Immature natural killer cell (primary cell): ENCODE data around the gene BEST1. TPM values are rescaled to one million over a fixed set of nuclear protein-coding genes. Genes with fewer than 3 reads are reported as not detected.
"Not testable (repeated sequence)": the region's sequence is repeated elsewhere in the genome, so short reads cannot be mapped to it uniquely, and the experiment has no call there.

Experiments
- DNase-seq, 3 donors: peaks; one replicate each; pipeline ENCODE4 v3.0.0; 2022; ENCODE audit warnings: mixed read lengths in 1 of 3
- H3K27ac Mint-ChIP-seq, 6 donors: one replicate each; pipeline ENCODE4 v1.8.0; 2020; ENCODE audit warnings: mixed read lengths in 6 of 6, mild to moderate bottlenecking in 5 of 6, inconsistent platforms in 4 of 6, moderate library complexity in 3 of 6
- H3K27me3 Mint-ChIP-seq, 3 donors: one replicate each; pipeline ENCODE4 v1.8.0; 2020 to 2021; ENCODE audit warnings: low read depth in 3 of 3, mild to moderate bottlenecking in 3 of 3, mixed read lengths in 3 of 3, moderate library complexity in 3 of 3, inconsistent platforms in 1 of 3
- H3K36me3 Mint-ChIP-seq, 3 donors: one replicate each; pipeline ENCODE4 v1.8.0; 2020; ENCODE audit warnings: mixed read lengths in 3 of 3, inconsistent platforms in 2 of 3, mild to moderate bottlenecking in 2 of 3
- H3K4me1 Mint-ChIP-seq, 2 donors: one replicate each; pipeline ENCODE4 v1.8.0; 2020; ENCODE audit warnings: inconsistent platforms in 2 of 2, mild to moderate bottlenecking in 2 of 2, mixed read lengths in 2 of 2, moderate library complexity in 1 of 2
- H3K4me3 Mint-ChIP-seq, 5 donors: one replicate each; pipeline ENCODE4 v1.8.0; 2020; ENCODE audit warnings: mild to moderate bottlenecking in 5 of 5, mixed read lengths in 5 of 5, inconsistent platforms in 3 of 5, moderate library complexity in 3 of 5
- H3K9me3 Mint-ChIP-seq, 6 donors: one replicate each; pipeline ENCODE4 v1.8.0; 2020; ENCODE audit warnings: mild to moderate bottlenecking in 6 of 6, mixed read lengths in 6 of 6, inconsistent platforms in 4 of 6, moderate library complexity in 3 of 6
- polyA plus RNA-seq, 3 donors: library from polyadenylated mRNA; unstranded; fragments of 300-500 nt; fragmentation: Illumina TruSeq; gene quantifications; one replicate each; pipeline ENCODE4 v1.2.3, GENCODE V29; 2021

BEST1 gene
- polyA plus RNA-seq, 3 donors from 2014 or later = 0.64 to 1.1 (median 1.0) TPM

DNA sequence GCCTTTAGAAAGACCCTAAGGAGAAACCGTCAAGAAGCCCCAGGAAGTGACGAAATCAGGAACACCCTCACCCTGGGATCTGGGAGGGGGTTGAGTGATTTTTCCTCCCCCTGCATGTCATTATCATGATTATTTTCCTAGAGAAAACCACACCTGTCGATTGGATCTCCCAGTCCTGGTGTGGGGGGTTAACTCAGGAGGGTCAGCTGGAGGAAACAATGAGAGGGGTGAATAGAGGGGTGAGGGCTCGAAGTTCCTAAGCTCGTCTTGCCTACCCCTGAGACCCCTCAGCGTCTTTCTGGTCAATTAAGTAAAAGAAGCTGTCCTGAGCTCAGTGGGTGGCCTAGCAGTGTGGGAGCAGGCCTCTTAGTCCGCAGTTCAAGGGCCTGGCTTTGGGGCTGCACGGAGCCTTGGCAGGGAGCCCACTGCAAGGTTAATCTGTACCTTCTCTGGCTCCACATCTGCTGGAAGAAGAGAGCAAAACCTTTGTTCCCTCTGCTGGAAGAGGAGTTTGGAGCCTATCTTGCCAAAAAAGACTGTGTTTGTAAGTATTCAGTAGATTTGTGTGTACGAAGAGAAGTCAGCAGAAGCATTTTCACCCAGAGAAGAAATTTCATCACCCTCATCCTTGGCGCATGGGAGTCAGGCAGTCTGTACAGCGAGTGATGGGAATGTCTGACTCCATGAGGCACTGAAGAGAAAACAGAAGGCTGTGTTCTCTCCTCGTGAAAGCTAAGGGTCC is 51.5 kb downstream of the BEST1 start:
- Mint-ChIP-seq H3K27me3 (peaks cover 0 to 2% (median 2%) of the 10 kb centered on the region in 3 donors), H3K36me3 (peaks cover 7 to 14% (median 13%) of the 10 kb centered on the region in 3 donors), H3K9me3 (peaks cover 0 to 9% (median 7%) of the 10 kb centered on the region in 6 donors), H3K4me3 (no peak overlapping the region), H3K27ac (no peak overlapping the region), H3K4me1 (no peaks in the 10 kb centered on the region)
- no peak for DNase-seq

DNA sequence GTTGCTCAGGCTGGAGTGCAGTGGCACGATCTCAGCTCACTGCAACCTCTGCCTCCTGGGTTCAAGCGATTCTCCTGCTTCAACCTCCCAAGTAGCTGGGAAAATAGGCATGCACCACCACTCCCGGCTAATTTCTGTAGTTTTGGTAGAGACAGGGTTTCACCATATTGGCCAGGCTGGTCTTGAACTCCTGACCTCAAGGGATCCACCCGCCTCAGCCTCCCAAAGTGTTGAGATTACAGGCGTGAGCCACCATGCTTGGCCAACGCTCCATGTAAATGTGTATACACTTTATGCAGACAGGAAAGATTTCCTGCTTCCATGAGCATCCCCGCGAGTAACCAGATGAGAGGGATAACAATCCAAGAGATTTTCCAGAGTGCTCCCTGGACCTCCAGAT is 52.1 kb downstream of the BEST1 start:
- peak overlapping the region in 2 of 6 donors; percentile 1 to 14 for H3K27ac Mint-ChIP-seq
- not testable (repeated sequence) for H3K27me3 Mint-ChIP-seq, H3K4me3 Mint-ChIP-seq, DNase-seq, H3K4me1 Mint-ChIP-seq, H3K9me3 Mint-ChIP-seq
- peaks cover 7 to 14% (median 13%) of the 10 kb centered on the region in 3 donors for H3K36me3 Mint-ChIP-seq

DNA sequence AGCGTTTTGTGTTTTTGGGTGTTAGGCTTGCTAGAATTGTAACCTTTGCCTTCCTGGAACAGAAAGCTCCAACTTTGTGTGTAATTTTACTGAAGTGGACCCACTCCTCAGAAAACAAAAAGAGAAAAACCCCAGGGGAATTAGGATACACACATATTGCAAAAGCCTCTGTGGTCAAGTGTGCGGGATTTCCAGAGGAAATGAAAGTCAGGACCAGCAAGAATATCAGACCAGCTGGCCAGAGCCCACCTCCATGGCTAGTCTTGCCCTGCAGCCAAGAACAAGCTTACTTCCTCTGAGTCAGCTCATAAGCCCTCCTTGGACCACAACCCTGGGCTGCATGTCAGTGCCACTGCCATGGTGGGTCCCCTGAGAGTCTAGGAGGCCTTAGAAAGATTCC is 54.3 kb downstream of the BEST1 start:
- peaks cover 0 to 3% (median 2%) of the 10 kb centered on the region in 6 donors for H3K9me3 Mint-ChIP-seq
- no peaks in the 10 kb centered on the region for H3K4me1 Mint-ChIP-seq
- DNase-seq = no peak
- H3K27me3 Mint-ChIP-seq = peaks cover 0 to 5% (median 3%) of the 10 kb centered on the region in 3 donors
- no peak overlapping the region for H3K27ac Mint-ChIP-seq
- peaks cover under 1 to 2% (median 2%) of the 10 kb centered on the region in 3 donors for H3K36me3 Mint-ChIP-seq
- no peak overlapping the region for H3K4me3 Mint-ChIP-seq

DNA sequence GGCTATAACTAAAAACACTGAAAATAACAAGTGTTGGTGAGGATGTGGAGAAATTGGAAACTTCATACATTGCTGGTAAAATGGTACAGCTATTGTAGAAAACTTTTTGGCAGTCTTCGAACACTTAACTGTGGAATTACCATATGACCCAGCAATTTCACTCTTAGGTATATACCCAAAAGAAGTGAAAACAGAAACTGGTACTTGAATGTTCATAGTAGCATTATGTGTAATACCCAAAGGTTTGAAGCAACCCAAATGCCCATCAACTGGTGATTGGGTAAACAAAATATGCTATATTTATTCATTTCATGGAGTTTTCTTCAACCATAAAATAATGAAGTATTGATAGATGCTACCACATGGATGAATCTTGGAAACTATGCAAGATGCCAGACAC is 58.0 kb downstream of the BEST1 start:
- Mint-ChIP-seq H3K27ac (no peak overlapping the region), H3K27me3 (peaks cover 0 to 6% (median 3%) of the 10 kb centered on the region in 3 donors), H3K4me3 (no peak overlapping the region), H3K36me3 (no peaks in the 10 kb centered on the region), H3K9me3 (no peaks in the 10 kb centered on the region), H3K4me1 (no peaks in the 10 kb centered on the region)
- no peak for DNase-seq

DNA sequence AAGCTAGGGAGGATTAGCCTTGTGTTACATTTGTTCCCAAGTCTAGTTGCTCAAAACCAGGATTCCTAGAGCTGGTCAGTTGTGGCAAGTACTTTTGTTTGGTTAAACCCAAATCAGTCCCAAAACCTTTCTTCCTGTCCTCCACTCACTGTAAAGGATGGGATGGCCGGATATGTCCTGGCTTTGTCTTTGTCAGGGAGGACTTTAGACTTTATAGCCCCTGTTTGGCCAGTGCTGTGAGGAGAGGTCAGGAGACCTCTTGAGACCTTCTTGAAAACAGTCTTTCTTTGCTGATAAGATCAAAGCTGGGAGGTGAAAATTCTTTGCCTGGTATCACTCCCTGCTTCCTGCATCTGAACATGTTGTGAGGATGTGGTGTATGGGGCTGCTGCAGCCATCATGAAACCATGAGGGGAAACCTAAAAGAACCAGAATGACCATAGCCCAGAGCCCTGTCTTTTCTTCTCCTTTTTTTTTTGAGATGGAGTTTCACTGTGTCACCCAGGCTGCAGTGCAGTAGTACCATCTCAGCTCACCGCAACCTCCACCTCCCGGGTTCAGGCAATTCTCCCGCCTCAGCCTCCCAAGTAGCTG is 60.9 kb downstream of the BEST1 start:
- H3K27me3 Mint-ChIP-seq = peaks cover 0 to 6% (median 4%) of the 10 kb centered on the region in 3 donors
- H3K36me3 Mint-ChIP-seq = no peaks in the 10 kb centered on the region
- no peak for DNase-seq
- H3K4me3 Mint-ChIP-seq = no peak overlapping the region
- peaks cover 0 to 5% of the 10 kb centered on the region in 2 donors for H3K4me1 Mint-ChIP-seq
- peak overlapping the region in 1 of 6 donors; percentile 50 for H3K27ac Mint-ChIP-seq
- no peaks in the 10 kb centered on the region for H3K9me3 Mint-ChIP-seq

DNA sequence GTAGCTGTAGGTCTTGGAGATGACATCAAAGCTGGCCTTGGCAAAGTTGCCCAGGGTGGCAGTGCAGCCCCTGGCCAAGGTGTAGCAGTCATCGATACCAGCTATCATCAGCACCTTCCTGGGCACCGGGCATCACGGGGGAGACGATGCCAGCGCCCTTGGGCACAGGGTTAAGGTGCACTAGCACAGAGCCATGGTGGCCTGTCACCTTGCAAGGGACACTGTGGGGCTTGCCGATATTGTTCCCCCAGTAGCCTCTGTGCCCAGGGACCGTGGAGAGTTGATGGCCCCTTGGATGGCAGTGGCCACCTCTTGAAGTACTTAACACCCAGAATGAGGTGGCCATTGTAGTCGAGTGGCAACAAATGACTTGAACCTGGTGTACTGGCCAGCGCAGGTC is 61.7 kb downstream of the BEST1 start:
- Mint-ChIP-seq H3K9me3 (no peaks in the 10 kb centered on the region), H3K4me3 (no peak overlapping the region), H3K4me1 (peaks cover 0 to 5% of the 10 kb centered on the region in 2 donors), H3K36me3 (no peaks in the 10 kb centered on the region), H3K27me3 (peaks cover 0 to 6% (median 4%) of the 10 kb centered on the region in 3 donors), H3K27ac (no peak overlapping the region)
- DNase-seq = no peak

DNA sequence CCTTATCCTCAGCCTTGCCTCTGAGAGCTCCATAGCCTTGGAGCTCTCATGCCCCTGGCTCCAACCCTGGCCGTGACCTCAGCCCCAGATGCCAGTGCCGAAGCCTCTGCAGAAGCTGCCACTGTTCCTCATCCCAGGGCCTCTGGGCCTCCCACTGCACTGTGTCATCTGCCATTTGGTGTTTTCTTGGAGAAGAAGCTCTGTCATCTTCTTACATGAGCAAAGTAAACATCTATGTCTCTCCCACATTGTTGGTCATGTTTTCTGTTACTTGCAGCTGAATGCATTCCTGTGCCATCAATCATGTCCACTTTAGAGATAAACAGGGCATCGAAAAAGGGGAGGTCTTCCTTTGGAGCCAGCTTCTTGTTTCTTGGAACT is 62.3 kb downstream of the BEST1 start:
- Mint-ChIP-seq H3K36me3 (no peaks in the 10 kb centered on the region), H3K4me1 (peaks cover 0 to 5% of the 10 kb centered on the region in 2 donors), H3K9me3 (no peaks in the 10 kb centered on the region), H3K4me3 (no peak overlapping the region), H3K27ac (peak overlapping the region in 2 of 6 donors; percentile 31 to 76), H3K27me3 (peaks cover 0 to 6% (median 3%) of the 10 kb centered on the region in 3 donors)
- no peak for DNase-seq

DNA sequence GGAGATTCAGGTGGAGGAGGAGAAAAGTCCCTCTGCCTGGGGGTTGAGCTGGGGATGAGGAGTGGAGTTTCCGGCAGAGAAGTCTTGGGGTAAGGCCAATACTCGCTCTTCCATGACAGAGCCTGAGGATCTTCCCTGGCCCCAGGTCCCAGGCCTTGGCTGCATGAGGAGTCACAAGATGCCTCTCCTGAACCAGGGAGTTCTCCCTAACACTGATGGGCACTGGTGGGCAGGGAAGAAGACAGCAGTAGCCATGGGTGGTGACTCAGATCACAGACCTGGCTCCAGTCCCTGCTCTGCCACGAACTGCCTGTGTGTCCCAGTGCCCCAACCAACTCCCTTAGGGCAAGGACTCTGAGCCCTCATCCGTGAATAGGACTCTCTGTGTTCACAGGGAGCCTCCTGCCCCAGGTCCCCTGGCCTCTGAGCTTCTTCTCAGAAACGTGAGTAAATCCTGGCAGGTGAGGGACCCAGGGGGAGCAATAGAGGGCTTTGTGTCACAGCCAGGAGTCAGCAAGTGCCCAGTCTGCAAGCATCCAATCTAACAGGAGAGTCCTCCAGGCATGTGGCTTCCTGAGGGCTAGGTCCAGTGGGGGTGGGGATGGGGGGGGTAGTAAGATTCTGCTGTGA is 62.8 kb downstream of the BEST1 start:
- peaks cover 0 to 5% (median 2%) of the 10 kb centered on the region in 3 donors for H3K27me3 Mint-ChIP-seq
- peaks cover 0 to 5% of the 10 kb centered on the region in 2 donors for H3K4me1 Mint-ChIP-seq
- H3K36me3 Mint-ChIP-seq = no peaks in the 10 kb centered on the region
- no peaks in the 10 kb centered on the region for H3K9me3 Mint-ChIP-seq
- no peak overlapping the region for H3K4me3 Mint-ChIP-seq
- peak overlapping the region in 2 of 6 donors; percentile 45 to 76 for H3K27ac Mint-ChIP-seq
- no peak for DNase-seq

Other genes starting within 250 kb of the BEST1 start
- gene MYRF, start 197.7 kb upstream of the BEST1 start, polyA plus RNA-seq = 1 to 10 TPM in 1 of 3 donors, under 1 TPM in 1, not detected in 1; 0.43 to 2.4 TPM
- gene TMEM258, start 157.8 kb upstream of the BEST1 start, polyA plus RNA-seq = 100 to 1,000 TPM; 160 to 274 (median 225) TPM
- 10 to 100 TPM; 20.3 to 31.3 (median 24.6) TPM for gene FEN1, start 157.4 kb upstream of the BEST1 start, polyA plus RNA-seq
- 10 to 100 TPM; 11.5 to 18.7 (median 17.7) TPM for gene FADS1, start 133.3 kb upstream of the BEST1 start, polyA plus RNA-seq
- gene FADS2, start 122.1 kb upstream of the BEST1 start, polyA plus RNA-seq = 10 to 100 TPM; 21.9 to 28.7 (median 22.0) TPM
- gene FADS3, start 58.8 kb upstream of the BEST1 start, polyA plus RNA-seq = 1 to 10 TPM; 3.2 to 6.2 (median 3.9) TPM
- gene RAB3IL1, start 32.8 kb upstream of the BEST1 start, polyA plus RNA-seq = not detected
- 1,000 to 10,000 TPM; 1,906 to 2,262 (median 2,182) TPM for gene FTH1, start 17.3 kb downstream of the BEST1 start, polyA plus RNA-seq
- gene INCENP, start 173.7 kb downstream of the BEST1 start, polyA plus RNA-seq = 1 to 10 TPM; 1.9 to 3.1 (median 2.7) TPM
- gene SCGB1D1, start 239.9 kb downstream of the BEST1 start, polyA plus RNA-seq = not detected